Measurements from ENCODE around the gene AAK1. TPM values are rescaled to one million over a fixed set of nuclear protein-coding genes. Genes with fewer than 3 reads are reported as not detected.
"Not testable (repeated sequence)": the region's sequence is repeated elsewhere in the genome, so short reads cannot be mapped to it uniquely, and the experiment has no call there.

AAK1 gene
- total RNA-seq, 1 experiment from 2014 or later, result 35.6 TPM

GRCh38 chr2:69449906-69450305 lies 193.6 kb downstream of the AAK1 start (continued):
- TF ChIP-seq STAT6 (CRISPR knock-in tag; conservative IDR thresholded peaks at IDR 0.05; ENCODE audit: low read depth), result no peak
- no peak for TF ChIP-seq ZNF317 (CRISPR knock-in tag; IDR thresholded peaks at IDR 0.05; ENCODE audit: borderline replicate concordance, low read depth)
- TF ChIP-seq USF1 (CRISPR knock-in tag; IDR thresholded peaks at IDR 0.05), result no peak
- no peak for TF ChIP-seq CDX4 (CRISPR knock-in tag; IDR thresholded peaks at IDR 0.05; ENCODE audit: borderline replicate concordance)

- Mint-ChIP-seq H3K9me3 (peaks cover 25% of the 10 kb centered on the region), H3K4me1 (peaks cover 11% of the 10 kb centered on the region), H3K36me3 (peaks cover 17% of the 10 kb centered on the region)
- ATAC-seq; H3K27me3 Mint-ChIP-seq (ENCODE audit: low read depth); POLR2A ChIA-PET; H3K27ac Mint-ChIP-seq; DNase-seq (ENCODE audit: low spot score); H3K4me3 Mint-ChIP-seq: not testable (repeated sequence)
- CTCF ChIA-PET, result interaction anchor here (1.0 kb wide), 1 partner anchor 68 kb away, joined by 3 read pairs; no protein-coding TSS in a partner anchor
Measured at GRCh38 chr2:69443673-69444072, 199.9 kb downstream of the AAK1 start.

- Mint-ChIP-seq H3K4me1 (peaks cover 33% of the 10 kb centered on the region), H3K9me3 (peaks cover 13% of the 10 kb centered on the region)
- H3K4me3 Mint-ChIP-seq; H3K27ac Mint-ChIP-seq; H3K27me3 Mint-ChIP-seq (ENCODE audit: low read depth); ATAC-seq; POLR2A ChIA-PET; H3K36me3 Mint-ChIP-seq; DNase-seq (ENCODE audit: low spot score): not testable (repeated sequence)
- peak; percentile 38; the same call in 1 of the 2 replicates for TF ChIP-seq NFYB (CRISPR knock-in tag; conservative IDR thresholded peaks at IDR 0.05; ENCODE audit: low read depth)
- CTCF ChIA-PET, result interaction anchor here (0.6 to 0.9 kb wide), 2 partner anchors 64 to 877 kb away, joined by 3 read pairs; no protein-coding TSS in a partner anchor
Measured at GRCh38 chr2:69439499-69439898, 204.0 kb downstream of the AAK1 start.

- peaks cover 13% of the 10 kb centered on the region for H3K9me3 Mint-ChIP-seq
- no peak overlapping the region for H3K4me3 Mint-ChIP-seq
- no peaks in the 10 kb centered on the region; the same call in 1 of the 2 replicates for H3K27me3 Mint-ChIP-seq (ENCODE audit: low read depth)
- ATAC-seq (no peak), DNase-seq (ENCODE audit: low spot score) (no peak)
- CTCF ChIA-PET, result interaction anchor here (2.2 to 2.3 kb wide), 2 partner anchors 62 to 88 kb away, joined by 12 to 17 read pairs; no protein-coding TSS in a partner anchor
- no peak overlapping the region for H3K27ac Mint-ChIP-seq
- POLR2A ChIA-PET, result no interaction called here
- H3K4me1 Mint-ChIP-seq, result peaks cover 33% of the 10 kb centered on the region
- peaks cover 6% of the 10 kb centered on the region; the same call in 1 of the 2 replicates for H3K36me3 Mint-ChIP-seq
- TF ChIP-seq MAX (CRISPR knock-in tag; IDR thresholded peaks at IDR 0.05), result no peak
- TF ChIP-seq TEAD1 (CRISPR knock-in tag; IDR thresholded peaks at IDR 0.05), result no peak
- TF ChIP-seq JAZF1 (CRISPR knock-in tag; IDR thresholded peaks at IDR 0.05), result no peak
- no peak for TF ChIP-seq ZNF425 (CRISPR knock-in tag; conservative IDR thresholded peaks at IDR 0.05)
- TF ChIP-seq ZNF512 (CRISPR knock-in tag; IDR thresholded peaks at IDR 0.05; ENCODE audit: borderline replicate concordance), result no peak
- TF ChIP-seq CDX4 (CRISPR knock-in tag; IDR thresholded peaks at IDR 0.05; ENCODE audit: borderline replicate concordance), result no peak
- no peak for TF ChIP-seq NR3C1 (CRISPR knock-in tag; conservative IDR thresholded peaks at IDR 0.05; ENCODE audit: low read depth)
- TF ChIP-seq ZNF671 (CRISPR knock-in tag; IDR thresholded peaks at IDR 0.05), result no peak
- TF ChIP-seq ATF2 (CRISPR knock-in tag; IDR thresholded peaks at IDR 0.05; ENCODE audit: borderline replicate concordance, low read depth), result no peak
- TF ChIP-seq CBFB (CRISPR knock-in tag; IDR thresholded peaks at IDR 0.05; ENCODE audit: low read depth), result no peak
- no peak for TF ChIP-seq TEAD4 (CRISPR knock-in tag; IDR thresholded peaks at IDR 0.05)
- no peak for TF ChIP-seq ATF1 (CRISPR knock-in tag; IDR thresholded peaks at IDR 0.05)
- no peak for TF ChIP-seq USF2 (CRISPR knock-in tag; IDR thresholded peaks at IDR 0.05)
Measured at GRCh38 chr2:69438580-69438979, 205.0 kb downstream of the AAK1 start.
